HCT116 (cell line): ENCODE measurements around the gene MAIP1. TPM values are rescaled to one million over a fixed set of nuclear protein-coding genes. Genes with fewer than 3 reads are reported as not detected.
A peak's percentile ranks its signal among the peaks of the same experiment; 100 is the strongest.

Experiments used
- ATAC-seq: fragments of 200-7000 bp; cut with Tn5 transposase; 2 replicates; pipeline ENCODE4 v1.9.1; 2020; ENCODE audit warnings: mild to moderate bottlenecking, moderate library complexity
- BruUV-seq: library from RNA; stranded (reverse); fragments of 400-500 nt; replicated peaks from 2 replicates; lab custom pipeline; 2021; lab: Mats Ljungman, UMichigan
- CTCF ChIA-PET: fragments of 300-600 bp; sonication (Branson Sonifier 250); formaldehyde crosslinking; loops from one replicate; lab custom pipeline; 2021; ENCODE audit warnings: antibody characterized with exemption; lab: Charles Lee
- POLR2A ChIA-PET: fragments of 300-600, 350-600 bp; sonication (Branson Sonifier 250); formaldehyde crosslinking; loops from one replicate; lab custom pipeline; 2021; ENCODE audit warnings: antibody characterized with exemption; lab: Charles Lee
- RAD21 ChIA-PET, 2 experiments: fragments of 300-600 bp; sonication (Branson Sonifier 250); formaldehyde crosslinking; loops; one replicate each; lab custom pipeline; 2023; ENCODE audit warnings: low total read pairs in 2 of 2; ENCODE audit not compliant: uncharacterized antibody in 2 of 2, unreplicated experiment in 2 of 2, low non-redundant PET in 1 of 2; lab: Charles Lee
- DNase-seq: peaks from one replicate; pipeline ENCODE4 v3.0.0-alpha.2; 2010; ENCODE audit warnings: low read depth, low spot score
- H2AFZ ChIP-seq: fragments of 200-600 bp; shearing (Covaris generic), sonication (generic); 2 replicates; pipeline ENCODE4 v1.6.1; 2017; ENCODE audit warnings: low read depth, mixed run types, mixed read lengths, antibody characterized with exemption, low read length; ENCODE audit not compliant: poor library complexity, severe bottlenecking
- H3K27ac ChIP-seq: 2 replicates; pipeline ENCODE4 v1.5.1; 2012; ENCODE audit warnings: low read depth, low read length
- H3K27me3 ChIP-seq: fragments of 200-600 bp; sonication (generic); 2 replicates; pipeline ENCODE4 v1.6.1; 2016; ENCODE audit warnings: mixed run types, low read length, mixed read lengths; ENCODE audit not compliant: insufficient read depth
- H3K36me3 ChIP-seq, 2 experiments: fragments of 200-500 bp in 1 of 2; fragments of 200-600 bp in 1 of 2; sonication (Bioruptor generic) in 1 of 2; sonication (generic) in 1 of 2; 2 replicates each; pipeline versions ENCODE4 v1.5.1 to v1.6.1; 2014 to 2016; ENCODE audit warnings: low read length in 2 of 2, inconsistent platforms in 1 of 2, mixed read lengths in 1 of 2, mixed run types in 1 of 2; ENCODE audit not compliant: insufficient read depth in 2 of 2, control insufficient read depth in 1 of 2
- H3K4me1 ChIP-seq, 2 experiments: fragments of 200-600 bp in 1 of 2; sonication (generic) in 1 of 2; 2 replicates each; pipeline versions ENCODE4 v1.5.1 to v1.6.1; 2012 to 2017; ENCODE audit warnings: low read length in 2 of 2, inconsistent platforms in 1 of 2, mild to moderate bottlenecking in 1 of 2, mixed read lengths in 1 of 2, mixed run types in 1 of 2, moderate library complexity in 1 of 2; ENCODE audit not compliant: insufficient read depth in 2 of 2, control insufficient read depth in 1 of 2
- H3K4me2 ChIP-seq: fragments of 200-600 bp; sonication (generic); 2 replicates; pipeline ENCODE4 v1.6.1; 2017; ENCODE audit warnings: mixed run types, low read length, mixed read lengths
- H3K4me3 ChIP-seq, 2 experiments: fragments of 200-600 bp in 1 of 2; sonication (generic) in 1 of 2; replicated peaks in 1 of 2; 2 replicates each; pipeline ENCODE4 v1.5.1; 2011 to 2016; ENCODE audit warnings: low read length in 2 of 2, control low read depth in 1 of 2, low read depth in 1 of 2, mild to moderate bottlenecking in 1 of 2, mixed read lengths in 1 of 2, mixed run types in 1 of 2
- H3K79me2 ChIP-seq: fragments of 200-600 bp; sonication (generic); 2 replicates; pipeline ENCODE4 v1.6.1; 2017; ENCODE audit warnings: mild to moderate bottlenecking, mixed run types, low read length, moderate library complexity, mixed read lengths; ENCODE audit not compliant: insufficient read depth
- H3K9ac ChIP-seq: fragments of 200-600 bp; sonication (generic); 2 replicates; pipeline ENCODE4 v1.6.1; 2016; ENCODE audit warnings: low read length, mixed read lengths
- H3K9me2 ChIP-seq: fragments of 200-600 bp; sonication (generic), shearing (Covaris generic); 2 replicates; pipeline ENCODE4 v1.6.1; 2017; ENCODE audit warnings: mixed run types, mild to moderate bottlenecking, moderate library complexity; ENCODE audit not compliant: insufficient read depth
- H3K9me3 ChIP-seq, 2 experiments: fragments of 200-500 bp in 1 of 2; fragments of 200-600 bp in 1 of 2; sonication (Bioruptor generic) in 1 of 2; sonication (generic) in 1 of 2; 2 replicates each; pipeline ENCODE4 v1.6.1; 2014 to 2017; ENCODE audit warnings: low read length in 2 of 2, mixed read lengths in 2 of 2, inconsistent platforms in 1 of 2, low read depth in 1 of 2, mild to moderate bottlenecking in 1 of 2, mixed run types in 1 of 2, moderate library complexity in 1 of 2; ENCODE audit not compliant: control insufficient read depth in 1 of 2, insufficient read depth in 1 of 2
- H4K20me1 ChIP-seq: fragments of 200-600 bp; sonication (generic), shearing (Covaris generic); 2 replicates; pipeline ENCODE4 v1.6.1; 2017; ENCODE audit warnings: mixed run types, mild to moderate bottlenecking, moderate library complexity; ENCODE audit not compliant: insufficient read depth
- CBX3 ChIP-seq: IDR thresholded peaks from 2 replicates; pipeline ENCODE4 v1.6.1; 2012; ENCODE audit warnings: low read depth
- CEBPB ChIP-seq: IDR thresholded peaks from 2 replicates; pipeline ENCODE4 v1.6.1; 2012; ENCODE audit warnings: low read depth
- EGR1 ChIP-seq: IDR thresholded peaks from 2 replicates; pipeline ENCODE4 v1.6.1; 2012; ENCODE audit warnings: low read depth
- ELF1 ChIP-seq: IDR thresholded peaks from 2 replicates; pipeline ENCODE4 v1.6.1; 2012; ENCODE audit warnings: low read depth, borderline replicate concordance
- EZH2 ChIP-seq: fragments of 200-600 bp; sonication (generic); IDR thresholded peaks from 2 replicates; pipeline ENCODE4 v1.6.1; 2017; ENCODE audit warnings: antibody characterized with exemption, mixed run types
- EZH2phosphoT487 ChIP-seq: fragments of 200-600 bp; IDR thresholded peaks from 2 replicates; pipeline ENCODE4 v1.6.1; 2018; ENCODE audit warnings: antibody characterized with exemption, borderline replicate concordance
- FOSL1 ChIP-seq: IDR thresholded peaks from 2 replicates; pipeline ENCODE4 v1.6.1; 2012; ENCODE audit warnings: low read depth
- JUND ChIP-seq: IDR thresholded peaks from 2 replicates; pipeline ENCODE4 v1.6.1; 2012
- POLR2A ChIP-seq: IDR thresholded peaks from 2 replicates; pipeline ENCODE4 v1.7.0; 2011; ENCODE audit warnings: borderline replicate concordance; ENCODE audit not compliant: insufficient read depth, insufficient read length; ENCODE audit errors: extremely low read depth
- POLR2AphosphoS5 ChIP-seq: IDR thresholded peaks from 2 replicates; pipeline ENCODE4 v1.6.1; 2011; ENCODE audit warnings: mild to moderate bottlenecking, low read depth, low read length, moderate library complexity
- RAD21 ChIP-seq: IDR thresholded peaks from 2 replicates; pipeline ENCODE4 v1.6.1; 2012; ENCODE audit warnings: low read depth, mild to moderate bottlenecking
- SIN3A ChIP-seq: IDR thresholded peaks from 2 replicates; pipeline ENCODE4 v1.6.1; 2012; ENCODE audit warnings: low read depth
- SP1 ChIP-seq: IDR thresholded peaks from 2 replicates; pipeline ENCODE4 v1.6.1; 2012; ENCODE audit warnings: low read depth
- SRF ChIP-seq: IDR thresholded peaks from 2 replicates; pipeline ENCODE4 v1.6.1; 2012; ENCODE audit warnings: low read depth
- TCF7L2 ChIP-seq: IDR thresholded peaks from 2 replicates; pipeline ENCODE4 v1.7.0; 2011; ENCODE audit warnings: borderline replicate concordance, inconsistent platforms; ENCODE audit not compliant: insufficient read depth, insufficient read length; ENCODE audit errors: extremely low read depth
- YY1 ChIP-seq: IDR thresholded peaks from 2 replicates; pipeline ENCODE4 v1.6.1; 2011; ENCODE audit warnings: low read length, low read depth, moderate library complexity, mild to moderate bottlenecking; ENCODE audit not compliant: insufficient replicate concordance; ENCODE audit errors: extremely low read depth
- intact Hi-C: fragments of 100-400 bp; cut with micrococcal nuclease; formaldehyde crosslinking; loops from 2 replicates; pipeline ENCODE4 v1.10.0; 2022
- total RNA-seq: library from RNA; stranded (reverse); gene quantifications from one replicate; pipeline ENCODE4 v1.2.1, GENCODE V29; 2021; ENCODE audit not compliant: unreplicated experiment
- TF ChIP-seq, protein P1 (sequence below): IDR thresholded peaks from 2 replicates; pipeline ENCODE4 v1.6.1; 2012
- TF ChIP-seq, protein P2 (sequence below), 3 experiments: fragments of 200-600 bp in 1 of 3; sonication (generic) in 1 of 3; IDR thresholded peaks in 2 of 3; conservative IDR thresholded peaks in 1 of 3; 2 replicates each; pipeline ENCODE4 v1.5.1; 2012 to 2017; ENCODE audit warnings: low read depth in 2 of 3, low read length in 2 of 3, antibody characterized with exemption in 1 of 3, borderline replicate concordance in 1 of 3, control low read depth in 1 of 3, mild to moderate bottlenecking in 1 of 3, mixed read lengths in 1 of 3, mixed run types in 1 of 3, moderate library complexity in 1 of 3; ENCODE audit not compliant: insufficient read depth in 1 of 3
- TF ChIP-seq, protein P3 (sequence below): IDR thresholded peaks from 2 replicates; pipeline ENCODE4 v1.6.1; 2011; ENCODE audit warnings: mild to moderate bottlenecking, low read length, moderate library complexity; ENCODE audit not compliant: insufficient replicate concordance; ENCODE audit errors: extremely low read depth
- TF ChIP-seq, protein P4 (sequence below): IDR thresholded peaks from 2 replicates; pipeline ENCODE4 v1.6.1; 2012; ENCODE audit warnings: low read depth

The MAIP1 gene
- total RNA-seq, 1 experiment from 2014 or later = 32.5 TPM

DNA sequence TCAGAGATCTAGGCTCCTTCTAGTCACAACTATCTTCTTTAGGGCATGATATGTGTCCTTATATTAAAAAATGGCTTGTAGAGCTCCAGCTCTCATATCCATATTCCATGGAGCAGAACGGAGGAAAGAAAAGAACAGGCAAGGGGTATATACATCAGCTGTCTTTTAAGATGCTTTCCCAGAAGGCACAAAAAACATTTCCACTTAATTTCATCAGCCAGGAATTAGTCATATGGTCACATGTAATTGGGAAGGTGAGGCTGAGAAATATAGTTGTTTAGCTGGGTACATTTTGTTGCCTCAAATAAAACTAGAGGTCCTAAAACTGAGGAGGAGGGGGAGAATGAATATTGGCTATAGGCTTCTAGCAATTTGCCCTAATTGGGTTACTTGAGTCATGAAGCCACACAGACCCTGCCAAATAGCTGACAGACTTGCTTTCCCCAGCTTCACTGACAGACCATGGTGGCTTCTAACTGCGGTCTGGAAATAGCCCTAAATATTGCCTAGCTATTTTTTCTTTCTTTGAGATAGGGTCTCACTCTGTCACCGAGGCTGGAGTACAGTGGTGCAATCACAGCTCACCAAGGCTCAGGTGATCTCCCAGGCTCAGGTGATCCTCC is 20.0 kb downstream of the MAIP1 start:
- Histone ChIP-seq H3K4me2 (no peak overlapping the region), H3K36me3 (no peaks in the 10 kb centered on the region), H3K9me2 (no peaks in the 10 kb centered on the region), H3K9ac (no peak overlapping the region), H3K4me3 (no peak overlapping the region), H3K9me3 (no peaks in the 10 kb centered on the region), H3K27ac (no peak overlapping the region), H3K27me3 (no peaks in the 10 kb centered on the region), H2AFZ (no peak overlapping the region), H3K4me1 (peaks cover 10 to 26% of the 10 kb centered on the region in 2 experiments), H3K79me2 (no peaks in the 10 kb centered on the region), H4K20me1 (no peaks in the 10 kb centered on the region)
- ChIA-PET POLR2A (interaction anchor here (1.4 kb wide), 1 partner anchor 9 kb away, joined by 7 read pairs; no protein-coding TSS in a partner anchor), RAD21 (interaction anchor here (0.5 to 1.6 kb wide), 2 partner anchors 508 to 684 kb away, joined by 3 read pairs; no protein-coding TSS in a partner anchor), CTCF (interaction anchor here (0.9 to 3.3 kb wide), 6 partner anchors 10 to 760 kb away, joined by 3 to 64 read pairs (median 5); no protein-coding TSS in a partner anchor)
- intact Hi-C loops = loop anchor here (5.0 kb wide), 1 partner anchor 837 kb away; the partner anchor contains the start of gene BZW1
- ATAC-seq = no peak
- BruUV-seq = TSS peak; percentile 73
- peak; percentile 19 for DNase-seq
- TF ChIP-seq POLR2AphosphoS5 (no peak), POLR2A (no peak), ELF1 (no peak), TCF7L2 (no peak), RAD21 (no peak), FOSL1 (peak; percentile 42; the same call in 1 of the 2 replicates), SIN3A (no peak), CEBPB (peak; percentile 80), JUND (peak; percentile 37), YY1 (no peak), SP1 (no peak), EGR1 (no peak), CBX3 (no peak), SRF (no peak), EZH2 (no peak), EZH2phosphoT487 (no peak)
- TF ChIP-seq, protein P1, sequence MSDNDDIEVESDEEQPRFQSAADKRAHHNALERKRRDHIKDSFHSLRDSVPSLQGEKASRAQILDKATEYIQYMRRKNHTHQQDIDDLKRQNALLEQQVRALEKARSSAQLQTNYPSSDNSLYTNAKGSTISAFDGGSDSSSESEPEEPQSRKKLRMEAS = peak; percentile 53
- TF ChIP-seq, protein P2, sequence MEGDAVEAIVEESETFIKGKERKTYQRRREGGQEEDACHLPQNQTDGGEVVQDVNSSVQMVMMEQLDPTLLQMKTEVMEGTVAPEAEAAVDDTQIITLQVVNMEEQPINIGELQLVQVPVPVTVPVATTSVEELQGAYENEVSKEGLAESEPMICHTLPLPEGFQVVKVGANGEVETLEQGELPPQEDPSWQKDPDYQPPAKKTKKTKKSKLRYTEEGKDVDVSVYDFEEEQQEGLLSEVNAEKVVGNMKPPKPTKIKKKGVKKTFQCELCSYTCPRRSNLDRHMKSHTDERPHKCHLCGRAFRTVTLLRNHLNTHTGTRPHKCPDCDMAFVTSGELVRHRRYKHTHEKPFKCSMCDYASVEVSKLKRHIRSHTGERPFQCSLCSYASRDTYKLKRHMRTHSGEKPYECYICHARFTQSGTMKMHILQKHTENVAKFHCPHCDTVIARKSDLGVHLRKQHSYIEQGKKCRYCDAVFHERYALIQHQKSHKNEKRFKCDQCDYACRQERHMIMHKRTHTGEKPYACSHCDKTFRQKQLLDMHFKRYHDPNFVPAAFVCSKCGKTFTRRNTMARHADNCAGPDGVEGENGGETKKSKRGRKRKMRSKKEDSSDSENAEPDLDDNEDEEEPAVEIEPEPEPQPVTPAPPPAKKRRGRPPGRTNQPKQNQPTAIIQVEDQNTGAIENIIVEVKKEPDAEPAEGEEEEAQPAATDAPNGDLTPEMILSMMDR (IDR thresholded peaks at IDR 0.05 in 2 of 3, conservative IDR thresholded peaks at IDR 0.05 in 1 of 3; ENCODE audit: borderline replicate concordance in 1 of 3, insufficient read depth in 1 of 3, low read depth in 2 of 3, low read length in 2 of 3) = no peak
- TF ChIP-seq, protein P3, sequence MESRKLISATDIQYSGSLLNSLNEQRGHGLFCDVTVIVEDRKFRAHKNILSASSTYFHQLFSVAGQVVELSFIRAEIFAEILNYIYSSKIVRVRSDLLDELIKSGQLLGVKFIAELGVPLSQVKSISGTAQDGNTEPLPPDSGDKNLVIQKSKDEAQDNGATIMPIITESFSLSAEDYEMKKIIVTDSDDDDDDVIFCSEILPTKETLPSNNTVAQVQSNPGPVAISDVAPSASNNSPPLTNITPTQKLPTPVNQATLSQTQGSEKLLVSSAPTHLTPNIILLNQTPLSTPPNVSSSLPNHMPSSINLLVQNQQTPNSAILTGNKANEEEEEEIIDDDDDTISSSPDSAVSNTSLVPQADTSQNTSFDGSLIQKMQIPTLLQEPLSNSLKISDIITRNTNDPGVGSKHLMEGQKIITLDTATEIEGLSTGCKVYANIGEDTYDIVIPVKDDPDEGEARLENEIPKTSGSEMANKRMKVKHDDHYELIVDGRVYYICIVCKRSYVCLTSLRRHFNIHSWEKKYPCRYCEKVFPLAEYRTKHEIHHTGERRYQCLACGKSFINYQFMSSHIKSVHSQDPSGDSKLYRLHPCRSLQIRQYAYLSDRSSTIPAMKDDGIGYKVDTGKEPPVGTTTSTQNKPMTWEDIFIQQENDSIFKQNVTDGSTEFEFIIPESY = no peak
- TF ChIP-seq, protein P4, sequence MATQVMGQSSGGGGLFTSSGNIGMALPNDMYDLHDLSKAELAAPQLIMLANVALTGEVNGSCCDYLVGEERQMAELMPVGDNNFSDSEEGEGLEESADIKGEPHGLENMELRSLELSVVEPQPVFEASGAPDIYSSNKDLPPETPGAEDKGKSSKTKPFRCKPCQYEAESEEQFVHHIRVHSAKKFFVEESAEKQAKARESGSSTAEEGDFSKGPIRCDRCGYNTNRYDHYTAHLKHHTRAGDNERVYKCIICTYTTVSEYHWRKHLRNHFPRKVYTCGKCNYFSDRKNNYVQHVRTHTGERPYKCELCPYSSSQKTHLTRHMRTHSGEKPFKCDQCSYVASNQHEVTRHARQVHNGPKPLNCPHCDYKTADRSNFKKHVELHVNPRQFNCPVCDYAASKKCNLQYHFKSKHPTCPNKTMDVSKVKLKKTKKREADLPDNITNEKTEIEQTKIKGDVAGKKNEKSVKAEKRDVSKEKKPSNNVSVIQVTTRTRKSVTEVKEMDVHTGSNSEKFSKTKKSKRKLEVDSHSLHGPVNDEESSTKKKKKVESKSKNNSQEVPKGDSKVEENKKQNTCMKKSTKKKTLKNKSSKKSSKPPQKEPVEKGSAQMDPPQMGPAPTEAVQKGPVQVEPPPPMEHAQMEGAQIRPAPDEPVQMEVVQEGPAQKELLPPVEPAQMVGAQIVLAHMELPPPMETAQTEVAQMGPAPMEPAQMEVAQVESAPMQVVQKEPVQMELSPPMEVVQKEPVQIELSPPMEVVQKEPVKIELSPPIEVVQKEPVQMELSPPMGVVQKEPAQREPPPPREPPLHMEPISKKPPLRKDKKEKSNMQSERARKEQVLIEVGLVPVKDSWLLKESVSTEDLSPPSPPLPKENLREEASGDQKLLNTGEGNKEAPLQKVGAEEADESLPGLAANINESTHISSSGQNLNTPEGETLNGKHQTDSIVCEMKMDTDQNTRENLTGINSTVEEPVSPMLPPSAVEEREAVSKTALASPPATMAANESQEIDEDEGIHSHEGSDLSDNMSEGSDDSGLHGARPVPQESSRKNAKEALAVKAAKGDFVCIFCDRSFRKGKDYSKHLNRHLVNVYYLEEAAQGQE = no peak
